ENCODE data around the gene NUSAP1. TPM values are rescaled to one million over a fixed set of nuclear protein-coding genes. Genes with fewer than 3 reads are reported as not detected.

The NUSAP1 gene
- total and polyA plus RNA-seq, 10 of the 15 experiments (the other 5 are each of a cell fraction or from before 2014, with no cell fraction given), result 158 to 315 (median 229) TPM

DNA sequence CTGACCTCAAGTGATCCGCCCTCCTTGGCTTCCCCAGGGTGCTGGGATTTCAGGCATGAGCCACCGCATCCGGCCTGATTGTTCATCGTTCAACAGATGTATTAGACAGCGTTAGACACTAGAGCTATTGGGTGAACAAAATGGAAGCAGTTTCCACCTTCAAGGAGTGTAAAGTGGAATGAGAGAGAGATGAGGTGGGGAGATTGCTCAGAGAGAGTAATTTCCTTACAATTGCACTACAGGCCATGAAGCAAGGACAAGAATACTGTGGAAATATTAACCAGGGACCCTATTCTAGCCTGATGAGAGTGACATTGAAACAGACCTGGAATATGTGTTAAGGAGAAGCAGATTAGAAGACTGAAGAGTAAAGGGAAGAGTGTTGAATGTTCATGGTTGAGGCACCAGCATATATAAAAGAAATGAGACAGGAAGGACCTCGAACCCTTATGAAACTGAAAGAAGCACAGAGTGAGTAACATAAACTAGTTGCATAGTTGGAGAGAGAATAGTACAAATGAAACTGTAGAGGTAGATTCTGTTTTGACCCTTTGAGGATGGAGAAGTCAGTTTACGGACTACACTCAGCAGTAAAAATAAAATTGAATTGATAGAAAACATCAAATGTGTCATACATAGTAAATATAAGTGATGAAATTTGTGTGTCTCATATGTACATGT lies 91.4 kb downstream of the NUSAP1 start:
- Histone ChIP-seq H3K9me3 (replicated peaks; ENCODE audit: control insufficient read depth, insufficient read depth, low read length) (no peaks in the 10 kb centered on the region), H3K79me2 (ENCODE audit: control insufficient read depth, insufficient read depth, low read length) (peaks cover 70% of the 10 kb centered on the region), H3K4me2 (ENCODE audit: control insufficient read depth, insufficient read depth) (peak overlapping the region; percentile 82), H3K4me3 (peak overlapping the region; percentile 54; the same call in 1 of the 2 replicates), H2AFZ (ENCODE audit: control insufficient read depth, low read depth, low read length) (peak overlapping the region; percentile 65), H4K20me1 (ENCODE audit: control insufficient read depth, insufficient read depth) (no peaks in the 10 kb centered on the region), H3K36me3 (ENCODE audit: control insufficient read depth in 2 of 2, insufficient read depth in 2 of 2, low read length in 1 of 2) (no peaks in the 10 kb centered on the region; a peak in 1 of 4 replicates), H3K9ac (ENCODE audit: control insufficient read depth, insufficient read depth, low read length) (peak overlapping the region; percentile 34; the same call in 1 of the 2 replicates), H3K27me3 (replicated peaks in 1 of 2; ENCODE audit: control insufficient read depth in 2 of 2, insufficient read depth in 2 of 2, low read length in 1 of 2) (no peaks in the 10 kb centered on the region), H3K4me1 (ENCODE audit: control insufficient read depth, insufficient read depth, low read length) (peaks cover 23% of the 10 kb centered on the region), H3K27ac (ENCODE audit: control insufficient read depth, insufficient read depth) (peak overlapping the region; percentile 91)
- DNase-seq (ENCODE audit: low read depth, low spot score), result peak; percentile 44
- FAIRE-seq, result peak; percentile 96
- SMC1A ChIA-PET (ENCODE audit: uncharacterized antibody, unreplicated experiment), result interaction anchor here (1.1 kb wide), 1 partner anchor 10 kb away, joined by 3 read pairs; no protein-coding TSS in a partner anchor
- POLR2A ChIA-PET, result no interaction called here
- intact Hi-C loops (cut with micrococcal nuclease; ENCODE audit: unreplicated experiment) (no loop called here), in situ Hi-C loops (cut with MboI) (no loop called here)
- peak; percentile 91 for ATAC-seq
- 70% methylated on average over 7 of the region's 7 CpGs for WGBS (ENCODE audit: insufficient coverage, insufficient replicate concordance, low lambda C conversion rate, missing lambda C conversion rate)
- CTCF ChIA-PET, result interaction anchor here (0.6 kb wide), 1 partner anchor 22 kb away, joined by 3 read pairs; no protein-coding TSS in a partner anchor
- RAD21 ChIA-PET (ENCODE audit: unreplicated experiment), result no interaction called here
- BruUV-seq (replicated peaks), result no TSS peak
- TF ChIP-seq PAX5 (IDR thresholded peaks at IDR 0.05; ENCODE audit: borderline replicate concordance, low read depth, low read length), result no peak
- TF ChIP-seq NR2C2 (IDR thresholded peaks at IDR 0.05; ENCODE audit: borderline replicate concordance, control insufficient read depth, insufficient read length, low read depth), result no peak
- TF ChIP-seq PBX3 (IDR thresholded peaks at IDR 0.05; ENCODE audit: insufficient replicate concordance, low read depth, low read length), result no peak
- TF ChIP-seq CREM (IDR thresholded peaks at IDR 0.05; ENCODE audit: low read depth), result no peak
- no peak for TF ChIP-seq SUZ12 (IDR thresholded peaks at IDR 0.05; ENCODE audit: unreplicated experiment)
- TF ChIP-seq, protein P1, sequence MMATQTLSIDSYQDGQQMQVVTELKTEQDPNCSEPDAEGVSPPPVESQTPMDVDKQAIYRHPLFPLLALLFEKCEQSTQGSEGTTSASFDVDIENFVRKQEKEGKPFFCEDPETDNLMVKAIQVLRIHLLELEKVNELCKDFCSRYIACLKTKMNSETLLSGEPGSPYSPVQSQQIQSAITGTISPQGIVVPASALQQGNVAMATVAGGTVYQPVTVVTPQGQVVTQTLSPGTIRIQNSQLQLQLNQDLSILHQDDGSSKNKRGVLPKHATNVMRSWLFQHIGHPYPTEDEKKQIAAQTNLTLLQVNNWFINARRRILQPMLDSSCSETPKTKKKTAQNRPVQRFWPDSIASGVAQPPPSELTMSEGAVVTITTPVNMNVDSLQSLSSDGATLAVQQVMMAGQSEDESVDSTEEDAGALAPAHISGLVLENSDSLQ (IDR thresholded peaks at IDR 0.05), result no peak
- TF ChIP-seq ZNF592 (IDR thresholded peaks at IDR 0.05), result no peak
- no peak for TF ChIP-seq RAD51 (IDR thresholded peaks at IDR 0.05)
- TF ChIP-seq CBX5 (IDR thresholded peaks at IDR 0.05; ENCODE audit: low read depth), result no peak
- TF ChIP-seq RB1 (IDR thresholded peaks at IDR 0.05; ENCODE audit: borderline replicate concordance), result no peak
- TF ChIP-seq EGR1 (IDR thresholded peaks at IDR 0.05; ENCODE audit: borderline replicate concordance in 1 of 2, low read depth in 2 of 2, low read length in 2 of 2), result no peak
- TF ChIP-seq, protein P2, sequence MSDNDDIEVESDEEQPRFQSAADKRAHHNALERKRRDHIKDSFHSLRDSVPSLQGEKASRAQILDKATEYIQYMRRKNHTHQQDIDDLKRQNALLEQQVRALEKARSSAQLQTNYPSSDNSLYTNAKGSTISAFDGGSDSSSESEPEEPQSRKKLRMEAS (IDR thresholded peaks at IDR 0.05; ENCODE audit: low read depth, low read length), result no peak
- TF ChIP-seq E2F4 (IDR thresholded peaks at IDR 0.05; ENCODE audit: low read depth, low read length), result no peak
- TF ChIP-seq ZSCAN29 (IDR thresholded peaks at IDR 0.05), result no peak
- no peak for TF ChIP-seq RELA (IDR thresholded peaks at IDR 0.05; ENCODE audit: borderline replicate concordance, partially characterized antibody)
- TF ChIP-seq ZNF384 (IDR thresholded peaks at IDR 0.05; ENCODE audit: borderline replicate concordance, low read depth, low read length), result no peak

Measured in GM12878 (cell line).